Thyroid gland (tissue), 4 donors: ENCODE measurements around the gene ALG11.

ENCODE experiments used
- CTCF ChIP-seq, 6 experiments: fragments of 200-600 bp in 3 of 6; fragments of 450-650 bp in 3 of 6; sonication (generic) in 3 of 6; IDR thresholded peaks; one replicate each; pipeline ENCODE4 v1.5.1; 2016 to 2019; ENCODE audit warnings: antibody characterized with exemption in 6 of 6, mild to moderate bottlenecking in 2 of 6, inconsistent platforms in 1 of 6, moderate library complexity in 1 of 6
- POLR2A ChIP-seq, 2 donors: fragments of 450-650 bp; IDR thresholded peaks; one replicate each; pipeline ENCODE4 v1.6.1; 2017; ENCODE audit warnings: antibody characterized with exemption in 2 of 2, mild to moderate bottlenecking in 2 of 2, moderate library complexity in 1 of 2

- no peak for TF ChIP-seq CTCF (IDR thresholded peaks at IDR 0.05)
- peak in 1 of 2 donors; percentile 19 for TF ChIP-seq POLR2A (IDR thresholded peaks at IDR 0.05)
Observed at GRCh38 chr13:51999510-51999911, 12.7 kb upstream of the ALG11 start.
